Tibial artery (tissue), 4 donors: ENCODE measurements around the gene ATP2B2.

Experiments used
- DNase-seq, 2 donors: peaks; one replicate each; pipeline ENCODE4 v3.0.0-alpha.2; 2019
- H3K27ac ChIP-seq, 2 donors: fragments of 200-600 bp; sonication (generic) in 1 of 2; 1 replicate in 1 of 2; 2 replicates in 1 of 2; pipeline ENCODE4 v1.5.1; 2018 to 2019; ENCODE audit warnings: mild to moderate bottlenecking in 1 of 2
- H3K27me3 ChIP-seq, 2 donors: fragments of 200-600 bp; sonication (generic) in 1 of 2; one replicate each; pipeline versions ENCODE4 v1.5.1 to v1.6.0; 2016 to 2019
- H3K36me3 ChIP-seq, 3 donors: fragments of 200-600 bp; sonication (generic) in 2 of 3; one replicate each; pipeline ENCODE4 v1.5.1; 2016 to 2019; ENCODE audit warnings: mild to moderate bottlenecking in 2 of 3
- H3K4me1 ChIP-seq, 4 donors: fragments of 200-600 bp; sonication (generic) in 2 of 4; 1 replicate in 3 of 4; 2 replicates in 1 of 4; pipeline ENCODE4 v1.5.1; 2016 to 2019
- H3K4me3 ChIP-seq, 2 donors: fragments of 200-600 bp; sonication (generic) in 1 of 2; 1 replicate in 1 of 2; 2 replicates in 1 of 2; pipeline ENCODE4 v1.5.1; 2018 to 2019; ENCODE audit warnings: mild to moderate bottlenecking in 2 of 2
- H3K9me3 ChIP-seq, 3 donors: fragments of 200-600 bp; sonication (generic) in 1 of 3; one replicate each; pipeline ENCODE4 v1.5.1; 2016 to 2019
- intact Hi-C: fragments of 100-400 bp; cut with DNase I; formaldehyde crosslinking; loops from one replicate; pipeline ENCODE4 v1.15.0; 2023; ENCODE audit warnings: low total_unique reads
- TF ChIP-seq, protein P1 (sequence below), 2 experiments: fragments of 200-600 bp in 1 of 2; fragments of 450-650 bp in 1 of 2; IDR thresholded peaks; one replicate each; pipeline ENCODE4 v1.5.1; 2017 to 2019; ENCODE audit warnings: antibody characterized with exemption in 2 of 2, mild to moderate bottlenecking in 1 of 2, moderate library complexity in 1 of 2

The ATP2B2 gene

DNA sequence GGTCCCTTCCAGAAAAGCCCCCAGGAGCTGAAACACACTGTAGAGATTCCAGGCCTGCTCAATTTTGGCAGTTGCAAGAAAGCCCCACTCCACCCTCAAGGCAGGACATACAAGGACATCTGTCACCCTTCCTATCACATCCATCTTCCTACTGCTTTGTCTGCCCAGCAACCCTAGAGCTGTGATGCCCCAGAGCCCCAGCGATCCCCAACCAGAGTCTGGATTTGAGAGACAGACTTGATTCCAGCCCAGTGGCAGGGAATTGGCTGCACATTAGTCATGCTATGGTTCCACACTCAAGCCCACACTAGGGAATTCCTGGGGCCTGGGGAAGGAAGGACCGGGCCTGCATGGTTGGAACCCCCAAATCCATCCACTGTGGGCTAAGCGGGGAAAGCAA, 56.8 kb downstream of the ATP2B2 start:
- peaks cover 0 to 28% of the 10 kb centered on the region in 2 donors for H3K27me3 ChIP-seq
- TF ChIP-seq, protein P1, sequence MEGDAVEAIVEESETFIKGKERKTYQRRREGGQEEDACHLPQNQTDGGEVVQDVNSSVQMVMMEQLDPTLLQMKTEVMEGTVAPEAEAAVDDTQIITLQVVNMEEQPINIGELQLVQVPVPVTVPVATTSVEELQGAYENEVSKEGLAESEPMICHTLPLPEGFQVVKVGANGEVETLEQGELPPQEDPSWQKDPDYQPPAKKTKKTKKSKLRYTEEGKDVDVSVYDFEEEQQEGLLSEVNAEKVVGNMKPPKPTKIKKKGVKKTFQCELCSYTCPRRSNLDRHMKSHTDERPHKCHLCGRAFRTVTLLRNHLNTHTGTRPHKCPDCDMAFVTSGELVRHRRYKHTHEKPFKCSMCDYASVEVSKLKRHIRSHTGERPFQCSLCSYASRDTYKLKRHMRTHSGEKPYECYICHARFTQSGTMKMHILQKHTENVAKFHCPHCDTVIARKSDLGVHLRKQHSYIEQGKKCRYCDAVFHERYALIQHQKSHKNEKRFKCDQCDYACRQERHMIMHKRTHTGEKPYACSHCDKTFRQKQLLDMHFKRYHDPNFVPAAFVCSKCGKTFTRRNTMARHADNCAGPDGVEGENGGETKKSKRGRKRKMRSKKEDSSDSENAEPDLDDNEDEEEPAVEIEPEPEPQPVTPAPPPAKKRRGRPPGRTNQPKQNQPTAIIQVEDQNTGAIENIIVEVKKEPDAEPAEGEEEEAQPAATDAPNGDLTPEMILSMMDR (IDR thresholded peaks at IDR 0.05) = no peak
- H3K27ac ChIP-seq = no peak overlapping the region
- no peak overlapping the region for H3K4me3 ChIP-seq
- DNase-seq = no peak
- intact Hi-C loops = no loop called here
- no peaks in the 10 kb centered on the region for H3K36me3 ChIP-seq
- no peaks in the 10 kb centered on the region for H3K4me1 ChIP-seq
- H3K9me3 ChIP-seq = no peaks in the 10 kb centered on the region

DNA sequence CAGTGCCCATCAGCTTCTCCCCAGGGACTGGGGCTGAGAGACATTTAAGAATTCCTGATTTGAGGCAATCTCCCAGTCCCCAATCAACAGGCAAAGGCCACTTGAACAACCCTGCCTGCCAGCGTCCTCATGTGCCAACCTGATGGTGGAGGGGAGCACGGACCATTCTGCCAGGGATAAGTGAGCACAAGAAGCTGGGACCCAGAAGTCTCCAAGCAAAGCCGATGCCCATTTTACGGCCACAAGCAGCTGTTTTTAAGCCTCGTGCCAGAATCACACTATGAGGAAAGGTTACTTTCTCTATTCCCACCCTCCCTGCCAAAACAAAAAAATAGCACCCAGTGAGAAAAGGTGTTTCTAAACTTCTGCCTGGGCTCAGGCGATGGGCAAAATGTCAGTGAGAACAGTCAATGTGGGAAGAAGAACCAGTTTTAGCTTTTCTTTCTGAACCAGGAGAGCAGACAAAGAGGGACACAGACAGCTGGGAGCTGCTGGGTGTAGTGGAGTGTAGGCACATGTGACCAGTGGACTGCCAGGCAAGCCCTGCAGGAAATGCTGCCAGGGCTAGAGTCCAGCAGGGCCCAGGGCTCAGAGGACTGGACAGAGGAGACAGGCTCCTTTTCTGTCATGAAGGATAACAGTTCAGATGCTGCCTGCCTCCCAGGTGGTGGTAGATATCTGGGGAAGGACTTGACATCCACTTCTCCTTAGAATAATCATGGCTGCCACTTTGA, 57.7 kb downstream of the ATP2B2 start:
- TF ChIP-seq, protein P1 (IDR thresholded peaks at IDR 0.05) = no peak
- no peaks in the 10 kb centered on the region for H3K4me1 ChIP-seq
- no peak overlapping the region for H3K4me3 ChIP-seq
- no peak overlapping the region for H3K27ac ChIP-seq
- H3K27me3 ChIP-seq = peaks cover 0 to 28% of the 10 kb centered on the region in 2 donors
- intact Hi-C loops = no loop called here
- H3K9me3 ChIP-seq = no peaks in the 10 kb centered on the region
- DNase-seq = no peak
- H3K36me3 ChIP-seq = no peaks in the 10 kb centered on the region

DNA sequence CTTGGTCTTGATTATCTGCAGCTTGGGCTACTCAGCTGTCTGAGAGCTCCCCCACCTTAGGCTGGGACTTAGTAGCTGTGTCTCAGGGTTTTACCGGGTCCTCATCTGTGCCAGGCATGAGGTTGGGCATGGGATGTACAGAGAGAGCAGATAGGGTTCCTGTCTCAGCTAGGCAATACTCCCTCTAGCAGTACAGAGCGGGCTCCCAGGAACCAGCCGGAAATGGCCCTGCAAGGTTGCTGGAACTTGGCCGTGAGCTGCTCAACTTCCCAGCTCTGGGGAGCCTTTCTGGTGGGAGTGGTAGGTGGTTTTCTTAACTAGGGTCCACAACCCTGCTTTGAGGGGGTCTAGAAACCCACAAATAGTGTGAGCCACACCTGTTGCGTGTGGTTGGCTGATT, 58.3 kb downstream of the ATP2B2 start:
- Histone ChIP-seq H3K9me3 (no peaks in the 10 kb centered on the region), H3K36me3 (no peaks in the 10 kb centered on the region), H3K27me3 (peaks cover 0 to 26% of the 10 kb centered on the region in 2 donors), H3K27ac (no peak overlapping the region), H3K4me3 (no peak overlapping the region), H3K4me1 (no peaks in the 10 kb centered on the region)
- TF ChIP-seq, protein P1 (IDR thresholded peaks at IDR 0.05) = no peak
- intact Hi-C loops = no loop called here
- no peak for DNase-seq

DNA sequence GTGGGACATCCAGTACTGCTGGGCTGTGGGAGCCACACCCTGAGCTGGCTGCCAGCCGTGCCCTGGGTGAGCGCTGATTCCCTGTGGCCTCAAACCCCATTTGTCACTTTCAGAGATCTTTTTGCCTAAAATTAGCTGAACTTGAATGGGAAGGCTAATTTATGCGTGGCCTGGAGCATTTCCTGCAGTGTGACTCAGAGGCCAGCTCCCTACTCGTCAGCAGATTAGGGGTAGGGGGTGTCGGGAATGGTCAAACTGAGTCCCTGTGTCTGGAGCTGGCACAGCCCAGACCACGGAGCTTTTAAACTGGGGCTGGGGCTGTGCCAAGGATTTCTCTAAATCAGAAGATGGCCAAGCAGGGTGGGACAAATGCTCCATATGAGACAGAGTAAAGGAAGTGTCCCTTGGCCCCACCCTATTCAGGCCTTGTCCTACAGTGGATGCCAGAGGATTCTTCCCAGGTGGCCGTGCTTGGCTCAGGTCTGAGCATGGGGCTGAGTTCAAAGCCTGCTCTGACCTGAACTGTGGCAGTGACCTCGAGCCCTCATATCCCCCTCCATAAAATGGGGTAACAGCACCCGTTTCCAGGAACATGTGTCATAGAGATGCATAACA, 59.7 kb downstream of the ATP2B2 start:
- no peaks in the 10 kb centered on the region for H3K36me3 ChIP-seq
- H3K4me3 ChIP-seq = no peak overlapping the region
- peaks cover 0 to 12% of the 10 kb centered on the region in 2 donors for H3K27me3 ChIP-seq
- intact Hi-C loops = no loop called here
- H3K9me3 ChIP-seq = no peaks in the 10 kb centered on the region
- H3K4me1 ChIP-seq = no peaks in the 10 kb centered on the region
- TF ChIP-seq, protein P1 (IDR thresholded peaks at IDR 0.05) = no peak
- DNase-seq = no peak
- no peak overlapping the region for H3K27ac ChIP-seq

DNA sequence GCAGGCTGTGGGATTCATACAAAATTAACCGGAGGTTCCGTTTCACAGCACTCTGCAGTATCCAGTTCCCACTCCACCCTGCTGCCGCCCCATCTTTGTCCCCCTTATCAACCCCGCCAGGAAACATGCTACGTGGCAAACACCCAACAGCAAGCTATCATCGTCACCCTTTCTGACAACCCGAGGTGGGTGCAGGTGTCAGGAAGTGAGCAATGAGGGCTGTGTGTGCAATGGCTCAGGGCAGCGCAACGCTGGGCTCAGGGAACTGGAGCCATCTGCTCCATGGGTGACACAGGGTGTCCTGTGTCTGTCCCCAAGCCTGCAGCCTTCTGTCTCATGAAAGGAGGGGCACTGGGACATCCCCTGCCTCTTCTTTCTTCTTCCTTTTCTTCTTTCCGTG, 60.9 kb downstream of the ATP2B2 start:
- Histone ChIP-seq H3K36me3 (no peaks in the 10 kb centered on the region), H3K27me3 (peaks cover 0 to 7% of the 10 kb centered on the region in 2 donors), H3K4me1 (no peaks in the 10 kb centered on the region), H3K9me3 (no peaks in the 10 kb centered on the region), H3K27ac (no peak overlapping the region), H3K4me3 (no peak overlapping the region)
- TF ChIP-seq, protein P1 (IDR thresholded peaks at IDR 0.05) = no peak
- intact Hi-C loops = no loop called here
- no peak for DNase-seq
